KG1 (cell line): Measurements from ENCODE around the gene PRAMEF15.
"Not testable (repeated sequence)": the region's sequence is repeated elsewhere in the genome, so short reads cannot be mapped to it uniquely, and the experiment has no call there.

Source experiments
- DNase-seq: peaks from one replicate; lab custom pipeline; 2025; lab: John Stamatoyannopoulos, UW

The PRAMEF15 gene

DNA sequence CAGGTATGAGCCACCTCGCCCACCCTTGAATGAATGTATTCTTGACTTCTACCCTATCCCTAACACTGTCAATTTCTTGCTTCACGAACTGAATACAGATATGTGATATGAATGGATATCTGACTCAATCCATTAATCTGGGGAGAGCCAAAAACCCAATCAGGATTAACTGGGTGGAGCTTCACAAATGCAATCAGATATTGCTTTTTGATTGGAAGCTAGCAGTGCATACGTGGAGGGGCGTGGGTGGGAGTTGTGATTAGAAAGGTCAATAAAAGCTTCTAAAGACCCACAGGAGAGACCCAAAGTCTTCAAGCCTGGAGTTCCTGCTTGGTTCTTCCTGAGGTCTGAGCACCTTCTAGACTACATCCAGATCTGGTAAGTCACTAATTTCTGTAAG is at the start of gene PRAMEF15:
PRAMEF15 (plus strand) TSS at position 301 of the 400 bp plus-strand sequence. CDS start 2,827 bp downstream, outside the sequence.
- DNase-seq: not testable (repeated sequence)

DNA sequence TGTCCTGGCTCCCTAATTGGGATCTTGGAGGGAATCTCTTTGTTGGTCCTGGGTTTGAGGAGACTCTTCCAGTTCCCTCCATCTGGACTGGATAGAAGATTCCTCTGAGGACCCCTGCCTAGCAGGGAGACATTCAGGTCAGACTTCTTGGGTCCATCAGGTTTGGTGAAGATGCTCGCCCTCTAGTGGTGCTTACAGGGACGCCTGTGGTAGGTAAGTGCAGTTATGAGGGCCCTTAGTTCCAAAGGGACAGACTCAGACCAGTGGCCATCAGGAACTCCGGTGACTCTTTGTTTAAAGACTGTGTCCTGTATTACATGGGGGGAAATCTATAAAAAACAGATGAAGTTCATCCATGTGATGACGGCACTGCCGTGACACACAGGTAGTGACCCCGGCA is 38.4 kb upstream of the PRAMEF15 start:
- DNase-seq: not testable (repeated sequence)

DNA sequence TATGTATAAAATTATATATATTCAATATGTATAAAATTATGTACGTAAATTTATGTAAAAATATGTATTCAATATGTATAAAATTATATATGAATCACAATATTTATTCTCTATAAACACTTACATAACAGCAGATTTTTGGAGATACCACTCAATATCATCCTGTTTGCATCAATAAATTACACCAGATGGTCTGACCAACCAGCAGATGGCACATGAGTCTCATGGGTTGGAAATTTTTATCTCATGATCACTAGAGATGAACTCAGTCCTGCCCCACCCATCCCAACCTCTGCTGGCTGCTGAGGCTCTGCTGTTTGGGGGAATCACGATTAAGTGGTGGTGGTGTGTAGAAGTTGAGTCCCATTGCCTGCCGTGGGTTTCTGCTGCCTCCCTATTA is 35.8 kb upstream of the PRAMEF15 start:
- not testable (repeated sequence) for DNase-seq

DNA sequence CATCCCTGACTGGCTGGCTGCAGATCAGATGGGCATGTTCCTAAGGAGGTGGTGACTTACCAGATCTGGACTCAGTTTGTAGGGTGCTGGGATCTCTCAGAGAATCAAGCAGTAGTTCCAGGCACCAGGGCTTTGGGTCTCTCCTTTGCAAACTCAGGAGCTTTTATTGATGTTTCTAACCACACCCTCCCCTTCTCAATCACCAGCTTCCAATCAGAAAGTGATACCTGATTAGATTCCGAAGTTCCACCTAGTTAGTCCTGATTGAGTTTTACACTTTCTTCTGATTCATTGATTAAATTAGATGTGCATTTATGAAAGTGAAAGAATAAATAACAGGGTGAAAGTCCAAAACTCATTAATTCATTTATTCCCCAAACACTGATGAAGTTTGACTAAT is 30.3 kb upstream of the PRAMEF15 start, which contains the start of gene PRAMEF8:
PRAMEF8 (minus strand) TSS at position 101 of the 400 bp plus-strand sequence. CDS start 1,046 bp downstream, outside the sequence.
- not testable (repeated sequence) for DNase-seq

DNA sequence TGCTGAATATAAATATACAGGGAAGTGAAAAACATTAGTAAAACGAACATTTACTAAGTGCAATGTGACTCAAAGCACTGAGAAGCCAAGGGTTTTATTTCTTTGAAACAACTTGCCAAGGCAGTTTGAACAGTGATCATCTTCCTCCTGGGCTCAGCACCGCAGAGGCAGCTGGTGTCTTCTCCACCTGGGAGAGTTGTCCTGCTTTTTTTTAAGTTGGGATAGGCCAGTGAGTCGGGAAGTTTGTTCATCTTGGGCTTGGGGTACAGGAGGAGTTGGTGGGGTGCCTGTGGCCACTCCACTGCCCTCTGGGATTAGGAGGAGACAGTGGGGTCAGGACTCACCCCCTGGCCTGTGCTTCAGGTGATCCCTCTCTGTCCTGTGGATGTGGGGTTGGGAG is 26.4 kb upstream of the PRAMEF15 start:
- DNase-seq: not testable (repeated sequence)

DNA sequence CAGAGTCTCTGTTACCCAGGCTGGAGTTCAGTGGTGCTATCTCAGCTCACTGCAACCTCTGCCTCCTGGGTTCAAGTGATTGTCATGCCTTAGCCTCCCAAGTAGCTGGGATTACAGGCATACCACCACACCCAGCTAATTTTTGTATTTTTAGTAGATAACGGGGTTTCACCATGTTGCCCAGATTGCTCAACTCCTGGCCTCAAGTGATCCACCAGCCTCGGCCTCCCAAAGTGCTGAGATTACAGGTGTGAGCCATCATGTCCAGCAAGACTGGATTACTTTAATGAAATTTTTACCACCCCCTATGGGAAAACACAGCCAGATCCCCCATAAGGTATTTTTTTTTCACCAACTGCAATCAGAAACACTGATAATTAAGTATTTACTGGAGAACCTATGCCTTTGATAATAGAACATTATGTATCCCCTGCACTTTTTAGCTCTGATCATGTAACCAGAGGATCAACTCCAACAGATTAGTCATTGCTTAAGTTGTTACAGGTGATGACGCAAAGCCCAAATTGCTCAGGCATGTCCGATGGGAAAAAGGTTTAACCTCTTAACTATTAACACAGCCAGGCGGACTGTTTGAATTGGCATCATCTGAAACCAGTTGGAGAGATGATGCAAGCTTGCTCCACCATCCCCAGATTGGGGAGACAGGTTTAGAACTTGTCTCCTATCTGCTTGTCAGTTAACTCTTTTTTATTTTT is 18.0 kb upstream of the PRAMEF15 start:
- DNase-seq: not testable (repeated sequence)

DNA sequence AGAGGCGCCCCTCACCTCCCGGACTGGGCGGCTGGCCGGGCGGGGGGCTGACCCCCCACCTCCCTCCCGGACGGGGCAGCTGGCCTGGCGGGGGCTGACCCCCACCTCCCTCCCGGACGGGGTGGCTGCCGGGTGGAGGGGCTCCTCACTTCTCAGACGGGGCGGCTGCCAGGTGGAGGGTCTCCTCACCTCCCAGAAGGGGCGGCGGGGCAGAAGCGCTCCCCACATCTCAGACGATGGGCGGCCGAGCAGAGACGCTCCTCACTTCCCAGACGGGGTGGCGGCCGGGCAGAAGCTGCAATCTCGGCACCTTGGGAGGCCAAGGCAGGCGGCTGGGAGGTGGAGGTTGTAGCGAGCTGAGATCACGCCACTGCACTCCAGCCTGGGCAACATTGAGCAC is 16.7 kb upstream of the PRAMEF15 start:
- not testable (repeated sequence) for DNase-seq

DNA sequence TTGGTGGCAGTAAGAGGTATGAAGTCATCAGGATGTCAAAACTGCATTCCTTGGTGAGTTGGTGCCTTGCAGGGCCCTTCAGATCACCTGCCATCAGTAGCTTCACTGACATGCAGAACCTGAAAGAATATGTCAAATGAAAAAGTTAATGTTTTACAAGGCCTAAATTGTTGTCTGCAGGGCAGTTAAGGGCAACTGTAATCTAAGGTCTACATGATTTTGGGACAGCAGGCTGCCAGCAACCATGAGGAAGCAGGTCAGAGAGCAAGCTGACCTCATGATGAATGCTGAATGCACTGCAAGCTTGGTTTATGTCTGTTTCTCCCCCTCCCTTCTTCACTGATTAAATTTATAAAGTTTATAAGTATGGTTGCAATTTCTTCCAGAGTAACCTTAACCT is 13.2 kb upstream of the PRAMEF15 start:
- not testable (repeated sequence) for DNase-seq

DNA sequence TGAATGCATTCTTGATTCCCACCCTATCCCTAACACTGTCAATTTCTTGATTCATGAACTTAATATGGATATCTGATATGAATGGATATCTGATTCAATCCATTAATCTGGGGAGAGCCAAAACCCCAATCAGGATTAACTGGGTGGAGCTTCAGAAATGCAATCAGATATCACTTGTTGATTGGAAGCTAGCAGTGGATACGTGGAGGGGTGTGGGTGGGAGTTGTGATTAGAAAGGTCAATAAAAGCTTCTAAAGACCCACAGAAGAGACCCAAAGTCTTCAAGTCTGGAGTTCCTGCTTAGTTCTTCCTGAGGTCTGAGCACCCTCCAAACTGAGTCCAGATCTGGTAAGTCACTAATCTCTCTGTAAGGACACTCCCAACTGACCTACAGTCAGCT is 12.1 kb upstream of the PRAMEF15 start, which contains the start of gene PRAMEF33:
PRAMEF33 (plus strand) TSS at position 301 of the 400 bp plus-strand sequence. CDS start 2,416 bp downstream, outside the sequence.
- DNase-seq: not testable (repeated sequence)

DNA sequence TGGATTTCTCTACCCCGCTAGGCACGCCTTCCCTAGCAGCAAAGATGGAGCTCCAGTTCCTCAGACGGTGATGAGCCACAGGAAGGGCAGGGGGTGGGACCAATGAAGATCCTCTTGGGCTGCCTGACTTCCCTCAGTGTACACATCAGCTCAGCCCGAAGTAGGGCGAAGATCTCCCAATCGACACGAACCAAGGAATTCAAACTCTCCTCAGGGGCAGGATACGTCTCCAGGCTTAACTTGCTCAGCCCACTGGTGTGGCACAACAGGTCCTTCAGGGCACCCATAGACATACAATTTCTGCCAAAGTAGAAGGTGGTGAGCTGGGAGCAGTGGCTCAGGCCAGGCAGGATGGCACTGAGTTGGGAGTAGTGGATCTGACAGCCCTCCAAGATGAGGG is 27.1 kb downstream of the PRAMEF15 start:
- DNase-seq: not testable (repeated sequence)

DNA sequence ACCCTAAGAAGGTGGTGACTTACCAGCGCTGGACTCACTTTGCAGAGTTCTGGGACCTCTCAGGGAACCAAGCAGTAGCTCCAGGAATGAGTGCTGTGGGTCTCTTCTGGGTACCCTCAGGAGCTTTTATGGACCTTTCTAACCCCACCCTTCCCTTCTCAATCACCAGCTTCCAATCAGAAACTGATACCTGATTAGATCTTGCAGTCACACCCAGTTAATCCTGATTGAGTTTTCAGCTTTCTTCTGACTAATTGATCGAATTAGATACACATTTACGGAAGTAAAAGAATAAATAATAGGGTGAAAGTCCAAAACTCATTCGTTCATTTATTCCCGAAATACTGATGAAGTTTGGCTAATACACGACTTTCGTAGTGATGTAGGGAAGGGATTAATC is 31.7 kb downstream of the PRAMEF15 start, which contains the start of gene PRAMEF14:
PRAMEF14 (minus strand) TSS at position 101 of the 400 bp plus-strand sequence. CDS start 1,820 bp downstream, outside the sequence.
- DNase-seq: not testable (repeated sequence)

DNA sequence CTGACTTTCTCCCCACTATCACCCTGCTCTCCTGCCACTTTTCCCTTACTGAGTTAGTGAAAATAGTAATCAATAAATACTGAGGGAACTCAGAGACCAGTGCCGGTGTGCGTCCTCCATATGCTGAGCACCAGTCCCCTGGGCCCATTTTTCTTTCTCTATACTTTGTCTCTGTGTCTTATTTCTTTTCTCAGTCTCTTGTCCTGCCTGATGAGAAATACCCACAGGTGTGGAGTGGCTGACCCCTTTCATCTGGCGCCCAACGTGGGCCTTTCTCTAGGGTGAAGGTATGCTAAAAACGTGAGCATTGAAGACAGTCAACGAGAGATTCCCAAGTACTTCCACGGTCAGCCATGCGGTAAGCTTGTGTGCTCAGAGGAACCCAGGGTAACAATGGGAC is 38.1 kb downstream of the PRAMEF15 start:
- not testable (repeated sequence) for DNase-seq

DNA sequence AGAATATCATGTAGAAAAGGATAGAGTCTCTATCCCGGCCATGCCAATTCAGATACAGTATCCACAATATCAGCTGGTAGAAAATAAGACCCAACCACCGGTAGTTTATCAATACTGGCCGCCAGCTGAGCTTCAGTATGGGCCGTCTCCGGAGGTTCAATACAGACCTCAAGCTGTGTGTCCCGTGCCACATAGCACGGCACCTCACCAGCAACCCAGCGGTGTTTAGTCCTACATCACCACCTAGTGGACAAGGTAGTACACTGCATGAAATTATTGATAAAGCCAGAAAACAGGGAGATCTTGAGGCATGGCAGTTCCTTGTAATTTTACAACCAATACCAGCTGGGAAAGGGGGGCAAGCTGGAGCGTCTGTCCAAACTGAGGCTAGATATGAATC is 39.1 kb downstream of the PRAMEF15 start:
- DNase-seq: not testable (repeated sequence)

DNA sequence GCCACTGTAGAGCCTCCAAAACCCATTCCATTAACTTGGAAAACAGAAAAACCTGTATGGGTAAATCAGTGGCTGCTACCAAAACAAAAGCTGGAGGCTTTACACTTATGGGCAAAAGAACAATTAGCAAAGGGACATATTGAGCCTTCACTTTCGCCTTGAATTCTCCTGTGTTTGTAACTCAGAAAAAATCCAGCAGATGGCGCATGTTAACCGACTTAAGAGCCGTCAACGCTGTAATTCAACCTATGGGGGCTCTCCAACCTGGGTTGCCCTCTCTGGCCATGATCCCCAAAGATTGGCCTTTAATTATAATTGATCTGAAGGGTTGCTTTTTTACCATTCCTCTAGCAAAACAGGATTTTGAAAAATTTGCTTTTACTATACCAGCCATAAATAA is 41.4 kb downstream of the PRAMEF15 start:
- peak; percentile 52 for DNase-seq

DNA sequence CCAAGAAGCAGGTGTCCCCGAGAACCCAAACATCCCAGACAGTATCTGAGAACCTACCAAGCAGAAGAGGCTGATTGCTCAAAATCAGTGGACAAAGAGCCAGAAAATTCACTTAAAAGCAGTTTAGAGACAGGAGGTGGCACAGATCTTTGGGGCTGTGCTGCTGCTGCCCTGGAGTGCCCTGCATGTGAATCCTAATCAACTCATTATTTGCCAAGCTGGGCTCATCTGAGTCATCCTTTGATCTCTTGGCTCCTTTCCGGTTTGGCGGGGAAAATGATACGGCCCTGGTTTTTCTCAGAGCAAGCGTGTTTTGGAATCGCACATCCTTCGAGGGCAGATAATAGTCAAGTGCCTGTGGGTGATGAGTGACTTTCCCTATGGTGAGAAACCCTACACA is 47.0 kb downstream of the PRAMEF15 start:
- not testable (repeated sequence) for DNase-seq

DNA sequence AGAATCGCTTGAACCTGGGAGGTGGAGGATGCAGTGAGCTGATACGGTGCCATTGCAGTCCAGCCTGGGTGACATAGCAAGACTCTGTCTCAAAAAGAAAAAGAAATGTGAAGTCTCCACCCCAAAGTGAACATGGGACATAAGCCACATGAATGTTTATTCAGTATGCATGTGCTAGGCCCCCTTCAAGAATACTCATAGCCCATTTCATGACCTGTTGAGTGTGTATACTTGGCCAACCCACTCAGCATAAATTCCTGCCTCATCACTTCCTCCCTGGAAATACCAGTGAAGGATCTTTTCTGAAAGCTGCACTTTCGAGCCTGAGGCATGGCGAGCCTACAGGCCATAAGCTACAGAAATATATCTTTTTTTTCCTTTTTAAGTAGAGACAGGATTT is 49.5 kb downstream of the PRAMEF15 start:
- not testable (repeated sequence) for DNase-seq

DNA sequence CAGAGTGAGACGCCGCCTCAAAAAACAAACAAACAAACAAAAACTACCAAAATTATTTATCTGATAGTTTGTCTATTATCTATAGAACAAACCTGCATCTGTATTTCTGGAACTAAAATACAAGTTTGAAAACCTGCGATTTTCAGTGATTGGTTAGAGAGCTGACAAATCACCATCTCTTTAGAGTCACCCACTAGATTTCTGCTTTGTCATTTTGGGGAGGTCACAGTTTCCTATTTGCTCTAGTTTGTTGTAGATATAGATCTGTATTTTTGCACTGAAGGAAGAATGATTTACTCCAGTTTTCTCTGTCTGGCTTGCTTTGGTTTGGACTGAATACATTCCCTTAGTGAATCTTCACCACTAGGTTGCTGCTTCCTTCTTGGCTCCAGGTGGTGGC is 51.2 kb downstream of the PRAMEF15 start:
- not testable (repeated sequence) for DNase-seq

DNA sequence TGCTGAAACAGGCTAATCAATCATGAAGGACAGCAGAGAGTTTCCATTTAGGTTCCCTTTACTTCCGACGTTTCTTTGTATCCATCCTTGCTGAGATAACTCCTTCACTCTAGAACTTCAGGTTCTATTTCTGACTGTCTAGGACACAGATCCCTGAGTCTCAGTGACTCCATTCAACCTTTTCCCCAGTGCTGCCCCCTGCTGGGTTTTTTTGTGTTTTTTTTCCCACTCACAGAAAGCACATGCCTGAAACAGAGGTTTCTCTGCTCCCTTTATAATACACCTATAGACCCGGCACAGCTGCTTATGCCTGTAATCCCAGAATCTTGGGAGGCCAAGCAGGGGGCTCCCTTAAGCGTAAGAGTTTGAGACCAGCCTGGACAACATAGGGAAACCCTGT is 53.2 kb downstream of the PRAMEF15 start:
- DNase-seq: not testable (repeated sequence)
